OCI-LY7 (cell line): Measurements from ENCODE around the gene ARFGEF3.

ENCODE experiments used
- EZH2phosphoT487 ChIP-seq: fragments of 200-600 bp; sonication (generic); IDR thresholded peaks from 2 replicates; pipeline ENCODE4 v1.6.1; 2018; ENCODE audit warnings: low read depth, borderline replicate concordance, mild to moderate bottlenecking, mixed run types, antibody characterized with exemption, low read length, moderate library complexity, mixed read lengths
- TF ChIP-seq, protein P1 (sequence below): fragments of 200-600 bp; sonication (generic); conservative IDR thresholded peaks from 2 replicates; pipeline ENCODE4 v1.5.1; 2014; ENCODE audit warnings: mild to moderate bottlenecking, antibody characterized with exemption, low read length, moderate library complexity, mixed read lengths

DNA sequence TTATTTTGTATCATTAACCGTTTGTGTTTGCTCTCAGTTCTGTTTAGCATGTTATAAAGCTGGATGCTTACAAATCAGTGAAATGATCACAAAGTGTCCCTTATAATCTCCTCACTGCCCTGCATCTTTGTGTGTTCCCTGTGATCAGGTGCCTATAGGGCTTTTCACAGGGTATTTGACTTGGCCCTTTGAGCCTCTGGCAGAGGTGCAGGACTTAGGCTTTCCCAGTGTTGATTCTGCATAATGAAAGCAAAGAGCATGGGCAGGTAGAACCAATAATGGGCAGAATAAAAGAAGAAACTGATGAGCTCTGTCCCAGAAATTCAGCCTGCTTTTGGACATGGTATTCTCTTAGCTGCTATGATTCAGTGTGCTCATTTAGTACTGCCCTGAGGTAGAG lies 73.5 kb downstream of the ARFGEF3 start:
- TF ChIP-seq, protein P1, sequence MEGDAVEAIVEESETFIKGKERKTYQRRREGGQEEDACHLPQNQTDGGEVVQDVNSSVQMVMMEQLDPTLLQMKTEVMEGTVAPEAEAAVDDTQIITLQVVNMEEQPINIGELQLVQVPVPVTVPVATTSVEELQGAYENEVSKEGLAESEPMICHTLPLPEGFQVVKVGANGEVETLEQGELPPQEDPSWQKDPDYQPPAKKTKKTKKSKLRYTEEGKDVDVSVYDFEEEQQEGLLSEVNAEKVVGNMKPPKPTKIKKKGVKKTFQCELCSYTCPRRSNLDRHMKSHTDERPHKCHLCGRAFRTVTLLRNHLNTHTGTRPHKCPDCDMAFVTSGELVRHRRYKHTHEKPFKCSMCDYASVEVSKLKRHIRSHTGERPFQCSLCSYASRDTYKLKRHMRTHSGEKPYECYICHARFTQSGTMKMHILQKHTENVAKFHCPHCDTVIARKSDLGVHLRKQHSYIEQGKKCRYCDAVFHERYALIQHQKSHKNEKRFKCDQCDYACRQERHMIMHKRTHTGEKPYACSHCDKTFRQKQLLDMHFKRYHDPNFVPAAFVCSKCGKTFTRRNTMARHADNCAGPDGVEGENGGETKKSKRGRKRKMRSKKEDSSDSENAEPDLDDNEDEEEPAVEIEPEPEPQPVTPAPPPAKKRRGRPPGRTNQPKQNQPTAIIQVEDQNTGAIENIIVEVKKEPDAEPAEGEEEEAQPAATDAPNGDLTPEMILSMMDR, result no peak
- no peak for TF ChIP-seq EZH2phosphoT487
